NCI-H748 treated with DMSO at 0.1 percent for 48 hours (cell line): ENCODE measurements around the gene DAB2IP.
"Not testable (repeated sequence)": the region's sequence is repeated elsewhere in the genome, so short reads cannot be mapped to it uniquely, and the experiment has no call there.

ENCODE experiments used
- DNase-seq: peaks from one replicate; lab custom pipeline; 2025; lab: John Stamatoyannopoulos, UW

Gene DAB2IP

DNA sequence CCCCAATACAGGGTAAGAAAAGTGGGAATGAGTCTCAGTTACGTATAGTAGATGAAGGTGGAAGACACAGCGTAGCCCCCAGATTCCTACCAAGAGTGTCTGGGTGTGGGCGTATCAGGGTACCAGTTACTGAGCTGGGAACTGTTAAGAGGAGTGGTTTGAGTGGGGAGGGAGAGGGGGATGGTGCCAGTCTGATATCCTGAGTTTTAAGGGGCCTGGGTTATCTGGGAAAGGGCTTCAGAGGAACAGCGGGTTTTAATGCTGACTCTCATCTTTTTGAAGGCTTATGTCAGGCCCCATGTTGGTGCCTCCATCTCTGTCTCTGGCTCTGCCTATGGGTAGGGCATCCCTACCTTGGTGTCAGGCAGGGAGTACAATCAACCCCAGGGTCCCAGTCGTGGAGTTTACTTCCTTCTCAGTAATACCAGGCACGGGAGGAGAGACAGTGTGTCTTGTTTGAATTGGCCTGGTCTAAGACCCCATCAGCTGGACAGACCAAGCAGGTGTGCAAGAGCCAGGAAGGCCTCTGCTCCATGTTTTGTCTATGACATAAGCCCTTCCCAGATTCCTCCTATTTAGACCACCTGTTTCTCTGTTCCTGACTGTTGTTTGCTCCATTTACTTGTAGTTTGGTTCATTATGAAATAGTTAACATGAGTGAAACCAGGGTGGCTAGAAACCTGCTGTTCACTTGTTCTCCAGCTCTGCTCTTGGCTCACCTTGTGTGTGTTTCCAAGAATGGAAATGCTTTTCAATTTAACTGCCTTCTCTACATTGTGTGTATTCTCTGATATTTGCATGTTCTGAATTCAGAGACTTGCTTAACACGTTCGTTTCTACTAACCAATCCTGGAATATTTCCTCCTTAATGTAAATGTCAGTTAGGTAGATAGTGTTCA lies 125.6 kb downstream of the DAB2IP start:
- no peak for DNase-seq

DNA sequence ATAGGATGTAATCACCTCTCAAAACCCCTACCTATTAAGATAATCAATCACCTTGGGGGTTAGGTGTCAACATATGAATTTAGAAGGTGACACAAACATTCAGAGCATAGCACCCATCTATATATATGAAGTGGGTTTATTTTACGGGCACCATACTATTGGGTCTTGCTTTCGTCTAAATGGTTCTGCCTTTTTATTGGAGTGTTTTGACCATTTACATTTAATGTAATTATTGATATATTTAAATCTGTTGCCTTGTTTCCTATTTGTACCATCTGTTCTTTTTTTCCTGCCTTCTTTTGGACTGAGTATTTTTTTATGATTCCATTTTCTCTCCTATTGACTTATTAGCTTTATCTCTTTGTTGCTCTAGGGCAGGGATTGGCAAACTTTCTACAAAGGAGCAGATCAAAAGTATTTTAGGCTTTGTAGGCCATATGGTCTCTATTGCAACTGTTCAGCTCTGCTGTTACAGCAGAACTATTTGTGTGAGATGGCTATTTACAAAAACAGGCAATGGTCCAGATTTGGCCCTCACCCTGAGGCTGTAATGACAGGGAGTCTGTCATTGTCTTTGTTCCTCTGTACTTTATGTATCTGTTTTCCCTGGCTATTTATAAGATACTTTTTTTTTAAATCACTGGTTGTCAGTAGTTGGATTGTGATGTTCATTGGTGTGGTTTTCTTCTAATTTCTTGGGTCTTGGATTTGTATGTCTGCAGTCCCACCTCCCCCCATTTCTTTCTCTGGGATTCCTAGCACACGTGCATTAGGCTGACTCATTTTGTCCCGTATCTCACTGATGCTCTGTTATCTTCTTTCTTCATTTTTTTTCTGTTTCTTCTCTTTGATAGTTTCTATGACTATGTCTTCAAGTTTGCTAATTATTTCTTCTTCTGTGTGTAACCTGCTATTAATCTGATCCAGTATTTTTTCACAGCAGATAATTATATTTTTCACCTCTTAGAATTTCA lies 127.1 kb downstream of the DAB2IP start:
- no peak for DNase-seq

DNA sequence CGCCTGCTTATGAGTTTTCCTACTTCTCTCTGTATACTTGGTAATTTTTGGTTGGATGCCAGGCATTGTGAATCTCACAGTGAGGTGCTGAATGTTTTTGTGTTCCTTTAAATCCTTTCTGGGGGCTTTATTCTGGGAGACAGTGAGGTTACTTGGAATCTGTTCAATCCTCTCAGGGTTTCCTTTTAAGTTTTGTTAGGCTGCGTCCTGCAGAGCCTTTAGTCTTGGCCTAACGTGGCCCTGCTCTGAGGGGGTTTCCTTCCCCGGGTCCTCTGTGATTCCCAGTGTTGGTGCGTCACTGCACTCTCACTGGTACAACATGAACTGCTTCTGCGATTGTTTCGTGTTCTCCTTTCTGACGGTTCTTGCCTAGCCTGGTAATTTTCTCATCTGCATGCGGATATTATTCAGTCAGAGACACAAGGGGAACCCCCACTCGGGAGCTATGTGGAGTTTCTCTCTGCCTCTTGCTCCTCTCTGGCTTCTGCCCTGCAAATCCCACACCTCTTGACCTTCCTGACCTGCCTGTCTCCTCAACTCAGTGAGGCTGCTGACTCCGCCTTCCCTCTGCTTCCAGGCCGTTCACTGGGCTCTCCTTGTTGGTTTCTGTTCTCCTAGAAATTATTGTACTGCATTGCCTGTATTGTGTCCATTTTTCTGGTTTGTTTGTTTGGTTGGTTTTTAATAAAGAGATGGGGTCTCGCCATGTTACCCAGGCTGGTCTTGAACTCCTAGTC lies 128.1 kb downstream of the DAB2IP start:
- no peak for DNase-seq

DNA sequence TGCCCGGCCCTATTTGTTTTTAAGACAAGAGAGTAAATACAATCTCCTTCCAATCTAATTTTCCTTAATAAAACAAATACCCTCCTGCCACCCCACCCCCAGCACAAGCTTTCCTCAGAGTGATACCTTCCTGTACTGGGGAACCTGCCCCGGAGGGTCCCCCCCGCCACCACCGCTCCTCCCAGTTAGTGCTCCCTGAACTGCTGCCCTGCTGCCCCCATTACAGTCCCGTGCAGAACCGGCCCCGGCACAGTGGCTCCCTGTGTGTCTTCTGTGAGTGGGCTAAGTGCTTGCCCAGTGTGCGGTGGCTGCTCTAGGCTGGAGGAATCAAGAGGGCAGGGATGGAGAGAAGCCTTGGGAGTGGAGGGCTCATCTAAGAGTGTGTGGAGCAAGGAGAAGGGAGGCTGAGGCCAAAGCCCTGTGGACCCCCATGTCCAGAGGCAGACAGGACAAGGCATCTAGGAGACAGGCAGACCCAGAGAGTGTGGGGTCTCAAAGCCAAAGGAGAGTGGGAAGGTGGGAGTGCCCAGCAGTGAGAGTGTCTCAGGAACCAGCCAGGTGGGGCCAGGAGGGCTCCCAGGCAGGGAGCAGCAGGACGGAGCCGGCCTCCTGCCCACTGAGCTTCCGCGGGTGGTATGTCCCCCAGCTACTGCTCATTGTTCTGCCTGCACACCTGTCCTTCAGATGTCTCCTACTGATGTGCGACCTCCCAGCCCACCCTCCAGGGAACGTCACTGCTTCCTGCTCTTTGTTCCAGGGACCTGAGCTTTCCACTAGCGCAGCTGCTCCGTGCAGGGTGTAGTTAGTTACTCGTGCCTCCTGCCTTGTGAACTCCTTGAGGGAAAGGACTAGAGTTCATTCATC lies 129.0 kb downstream of the DAB2IP start:
- no peak for DNase-seq

DNA sequence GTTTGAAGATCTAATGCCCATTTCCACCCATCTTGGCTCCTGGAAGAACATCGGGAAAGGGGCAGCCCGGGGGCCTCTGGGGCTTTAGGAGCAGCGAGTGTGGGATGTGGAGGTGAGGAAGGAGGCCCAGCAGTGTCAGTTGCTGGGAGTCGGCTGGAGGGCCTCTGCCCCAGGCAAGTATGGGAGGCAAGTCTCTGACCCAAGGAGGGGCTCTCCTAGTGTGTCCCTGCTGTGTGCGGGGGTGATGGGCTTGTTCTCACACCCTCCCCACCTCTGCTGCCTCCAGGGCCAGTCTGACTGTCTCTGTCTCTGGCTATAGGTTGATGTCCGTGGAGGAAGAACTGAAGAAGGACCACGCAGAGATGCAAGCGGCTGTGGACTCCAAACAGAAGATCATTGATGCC lies 129.7 kb downstream of the DAB2IP start:
- DNase-seq: no peak

DNA sequence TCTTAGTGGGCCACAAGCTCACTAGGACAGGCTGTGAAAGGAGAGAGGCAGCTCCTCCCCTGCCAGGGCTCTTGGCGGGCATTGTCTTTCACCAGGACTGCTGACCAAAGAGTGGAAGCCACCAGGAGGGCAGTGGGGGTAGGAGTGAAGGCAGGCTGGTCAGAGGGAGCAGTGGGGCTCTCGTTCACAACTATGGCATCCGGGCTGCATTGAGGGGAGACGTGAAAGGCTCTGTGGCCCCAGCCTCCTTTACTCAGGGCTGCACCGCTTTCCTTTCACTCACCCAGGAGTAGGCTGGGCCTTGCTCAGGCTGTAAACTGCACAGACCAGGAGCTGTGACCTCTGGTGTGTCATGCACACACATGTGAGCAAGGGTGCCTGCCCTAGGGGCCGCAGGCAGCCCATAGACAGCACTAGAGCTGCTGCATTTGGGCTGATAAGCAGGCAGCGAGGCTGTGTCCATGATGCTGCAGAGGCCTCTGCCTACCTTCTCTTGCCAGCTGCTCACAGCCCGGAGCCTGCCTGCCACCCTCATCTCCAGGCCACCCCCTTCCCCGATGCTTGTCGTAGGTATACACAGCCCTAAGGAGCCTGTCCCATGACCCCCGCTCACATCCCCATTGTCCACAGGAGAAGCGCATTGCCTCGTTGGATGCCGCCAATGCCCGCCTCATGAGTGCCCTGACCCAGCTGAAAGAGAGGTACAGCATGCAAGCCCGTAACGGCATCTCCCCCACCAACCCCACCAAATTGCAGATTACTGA lies 130.4 kb downstream of the DAB2IP start:
- DNase-seq: no peak

DNA sequence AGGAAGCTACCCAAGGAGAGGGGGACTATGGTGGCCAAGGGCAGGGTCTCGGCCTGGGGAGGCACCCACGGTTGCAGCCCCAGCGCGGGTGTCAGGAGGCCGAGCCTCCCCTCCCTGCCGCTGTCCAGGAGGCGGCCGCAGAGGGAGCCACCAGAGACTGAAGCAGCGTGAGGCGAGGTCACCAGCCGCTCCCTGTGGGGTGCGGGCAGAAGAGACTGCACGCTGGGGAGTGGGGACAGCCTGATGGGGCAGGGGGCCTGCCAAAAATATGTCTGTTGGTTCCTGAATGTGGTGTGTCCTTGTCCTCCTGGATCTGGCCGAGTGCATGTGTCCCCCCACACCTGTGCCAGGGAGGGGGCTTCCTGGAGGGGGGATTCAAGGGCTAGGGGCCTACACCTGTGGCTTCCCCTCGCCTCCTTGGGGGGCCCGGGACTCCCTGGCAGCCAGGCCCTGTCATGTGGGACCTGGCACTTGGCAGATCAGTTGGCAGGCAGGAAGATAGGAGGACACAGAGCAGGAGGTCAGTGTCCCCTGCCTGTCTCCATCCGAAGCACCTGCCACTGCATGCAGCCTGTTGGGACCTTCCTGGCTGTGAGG lies 131.2 kb downstream of the DAB2IP start:
- no peak for DNase-seq

DNA sequence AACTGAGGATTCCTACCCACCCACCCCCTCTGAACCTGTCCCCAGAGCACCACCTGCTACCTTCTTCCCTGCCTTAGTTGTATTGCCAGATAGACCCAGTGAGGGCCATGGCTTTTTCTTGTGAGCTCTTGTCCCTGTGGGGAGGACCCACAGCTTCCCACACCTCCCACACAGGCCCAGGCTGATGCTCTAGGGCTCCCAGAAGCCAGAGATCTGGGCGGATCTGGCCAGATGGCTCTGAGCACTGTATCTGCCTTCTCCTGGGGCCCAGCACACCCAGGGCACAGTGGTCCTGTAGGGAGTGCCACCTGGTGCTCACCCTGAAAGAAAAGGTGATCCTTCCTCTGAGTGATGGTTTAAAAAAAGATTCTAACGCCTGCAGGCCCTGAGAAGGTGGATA lies 131.7 kb downstream of the DAB2IP start:
- DNase-seq: no peak

DNA sequence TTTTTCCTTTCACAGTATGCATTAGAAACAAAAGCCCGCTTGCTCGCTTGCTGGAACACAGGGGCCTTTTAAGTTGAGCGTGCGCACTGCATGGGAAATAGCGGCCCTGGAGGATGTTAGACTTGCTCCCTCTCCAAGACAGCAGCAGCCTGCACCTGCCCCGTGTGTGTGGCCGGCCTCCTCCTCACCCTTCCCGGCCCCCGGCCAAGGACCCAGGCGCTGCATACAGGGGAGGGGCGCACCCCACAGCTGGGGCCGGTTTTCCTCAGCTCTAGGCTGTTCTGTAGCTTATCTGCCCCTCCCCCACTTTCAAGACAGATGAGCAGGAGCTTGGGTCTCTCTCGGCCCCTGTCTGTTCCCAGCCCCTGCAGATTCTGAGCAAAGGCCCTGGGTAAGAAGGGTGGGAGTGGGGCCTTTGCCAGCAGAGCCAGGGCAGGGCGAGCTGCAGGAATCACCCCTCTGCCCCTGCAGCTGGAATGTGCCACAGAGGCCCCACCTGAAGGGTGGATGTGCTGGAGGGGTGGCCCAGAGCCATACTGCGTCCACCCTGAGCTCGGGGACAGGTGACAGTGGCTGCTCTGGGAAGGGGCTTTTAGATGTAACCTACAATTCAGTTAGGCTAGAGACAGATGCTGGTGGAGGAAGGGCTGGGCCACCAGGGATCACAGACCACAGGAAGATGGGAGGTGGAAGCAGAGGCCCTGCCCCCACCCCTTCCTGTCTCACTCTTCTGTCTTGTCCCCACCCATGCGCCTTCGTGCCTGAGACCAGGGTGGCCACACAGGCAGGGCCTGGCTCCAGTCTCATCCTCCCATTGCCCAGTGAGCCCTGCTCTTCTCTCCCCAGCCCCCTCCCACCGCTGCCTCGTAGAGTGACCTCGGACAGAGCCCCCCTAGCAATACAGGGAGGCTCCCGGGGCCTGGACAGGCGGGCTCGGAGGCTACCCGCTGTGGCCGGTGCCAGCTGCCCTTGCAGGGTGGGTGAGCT lies 132.4 kb downstream of the DAB2IP start:
- no peak for DNase-seq

DNA sequence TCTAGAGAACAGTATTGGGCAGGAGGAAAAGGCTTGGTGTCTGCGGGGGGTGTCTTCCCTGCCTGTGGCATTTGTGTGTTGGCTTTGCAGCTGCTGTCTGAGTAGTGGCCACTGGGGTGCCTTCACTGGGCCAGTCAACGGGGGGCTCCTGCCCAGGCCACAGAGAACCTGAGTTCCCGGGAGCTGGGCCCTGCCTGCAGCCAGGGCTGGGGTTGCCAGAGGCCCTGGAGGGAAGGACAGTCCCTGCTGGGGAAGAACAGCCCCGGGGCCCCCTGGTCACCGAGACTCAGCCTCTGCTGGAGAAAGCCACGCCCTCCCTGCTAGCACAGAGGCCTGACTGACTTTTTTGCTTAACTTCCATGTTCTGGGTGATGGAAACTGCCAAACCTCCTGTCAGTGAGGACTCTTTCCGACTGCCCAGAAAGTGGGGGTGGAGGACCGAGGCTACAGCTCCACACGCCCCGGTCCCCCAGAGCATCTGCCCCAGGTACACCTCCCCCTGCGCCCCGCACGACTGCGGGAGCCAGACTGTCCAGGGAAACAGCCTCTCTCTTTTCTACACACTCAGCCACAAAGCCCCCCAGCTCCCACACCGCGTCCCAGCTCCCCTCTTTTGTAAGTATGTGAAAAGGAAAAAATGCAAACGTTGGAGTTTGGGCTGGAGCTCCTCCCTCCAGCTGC lies 133.4 kb downstream of the DAB2IP start:
- DNase-seq: no peak

DNA sequence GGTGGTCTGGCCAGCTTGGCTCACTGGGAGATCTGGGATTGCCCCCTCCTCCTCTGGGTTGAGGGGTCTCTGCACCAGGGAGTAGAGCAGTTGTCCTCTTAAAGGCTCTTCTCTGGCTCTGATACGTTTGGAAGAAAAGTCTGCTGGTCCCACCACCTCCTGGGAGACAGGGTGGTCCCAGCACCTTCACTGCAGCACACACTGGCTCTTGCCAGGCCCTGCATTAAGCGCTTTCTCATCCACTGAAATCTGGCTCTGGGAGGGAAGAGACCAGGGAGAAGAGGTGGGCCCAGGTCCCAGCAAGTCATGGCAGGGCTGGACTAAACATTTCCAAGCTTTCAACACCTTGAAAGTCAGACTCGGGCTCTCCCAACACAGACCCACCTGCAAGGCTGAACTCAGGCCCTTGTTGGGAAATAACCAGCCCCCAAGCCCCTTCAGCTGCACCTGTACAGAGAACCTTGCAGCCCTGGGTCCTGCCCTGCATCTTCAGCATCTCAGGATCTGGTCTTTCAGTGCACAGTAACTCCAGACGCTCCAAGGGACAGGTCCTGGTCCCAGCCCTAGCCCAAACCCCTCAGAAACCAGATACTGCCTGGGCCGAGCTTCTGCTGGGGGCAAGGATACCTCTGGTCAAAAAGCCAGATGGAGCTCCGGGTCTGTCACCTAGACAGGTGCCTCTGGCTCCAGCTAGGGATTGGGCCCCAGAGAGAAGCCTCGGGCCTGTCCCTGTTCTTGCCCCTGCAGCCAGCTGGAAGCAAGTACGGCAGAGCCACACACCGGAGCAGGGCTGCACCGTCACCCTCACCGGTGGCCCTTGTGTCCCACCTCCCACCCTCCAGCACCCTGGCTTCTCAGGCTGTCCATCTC lies 134.5 kb downstream of the DAB2IP start:
- no peak for DNase-seq

DNA sequence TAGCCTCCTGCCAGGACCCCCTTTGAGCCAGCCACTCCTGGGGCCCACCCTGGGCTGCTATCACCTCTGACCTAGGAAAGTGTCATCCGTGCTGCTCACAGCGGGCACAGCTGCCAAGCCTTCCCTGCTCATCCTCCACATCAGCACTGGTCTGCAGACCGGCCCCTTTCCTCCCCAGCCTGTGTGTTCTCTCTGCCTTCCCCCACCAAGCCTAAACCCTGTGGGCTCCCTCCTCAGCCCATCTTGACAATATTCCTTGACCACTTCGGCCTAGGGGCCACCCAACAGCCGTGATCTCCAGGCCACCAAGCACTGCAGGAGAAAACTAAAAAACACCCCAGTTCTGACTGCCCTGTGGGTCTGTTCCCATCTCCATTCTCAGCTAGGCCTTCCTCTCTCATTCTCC lies 135.1 kb downstream of the DAB2IP start:
- DNase-seq: no peak

DNA sequence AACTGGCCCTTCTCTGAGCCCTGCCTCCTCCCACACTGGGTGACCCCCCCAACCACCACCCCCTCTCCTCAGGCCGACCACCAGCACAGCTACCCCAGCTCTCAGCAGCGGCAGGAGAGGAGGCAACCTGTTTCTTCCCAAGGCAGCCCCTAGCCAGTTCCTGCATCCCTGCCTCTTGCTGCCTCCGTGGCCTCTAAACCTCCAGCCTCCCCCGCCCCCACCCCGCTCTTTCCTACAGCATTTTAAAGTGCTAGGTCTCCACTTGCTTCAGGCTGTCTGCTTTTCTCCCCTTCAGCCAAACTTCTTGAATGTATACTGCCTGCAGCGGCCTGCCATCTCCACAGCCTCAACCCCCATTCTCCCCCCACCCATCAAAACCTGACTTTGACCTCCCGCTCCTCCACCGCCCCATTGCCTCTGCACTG lies 135.6 kb downstream of the DAB2IP start:
- no peak for DNase-seq

DNA sequence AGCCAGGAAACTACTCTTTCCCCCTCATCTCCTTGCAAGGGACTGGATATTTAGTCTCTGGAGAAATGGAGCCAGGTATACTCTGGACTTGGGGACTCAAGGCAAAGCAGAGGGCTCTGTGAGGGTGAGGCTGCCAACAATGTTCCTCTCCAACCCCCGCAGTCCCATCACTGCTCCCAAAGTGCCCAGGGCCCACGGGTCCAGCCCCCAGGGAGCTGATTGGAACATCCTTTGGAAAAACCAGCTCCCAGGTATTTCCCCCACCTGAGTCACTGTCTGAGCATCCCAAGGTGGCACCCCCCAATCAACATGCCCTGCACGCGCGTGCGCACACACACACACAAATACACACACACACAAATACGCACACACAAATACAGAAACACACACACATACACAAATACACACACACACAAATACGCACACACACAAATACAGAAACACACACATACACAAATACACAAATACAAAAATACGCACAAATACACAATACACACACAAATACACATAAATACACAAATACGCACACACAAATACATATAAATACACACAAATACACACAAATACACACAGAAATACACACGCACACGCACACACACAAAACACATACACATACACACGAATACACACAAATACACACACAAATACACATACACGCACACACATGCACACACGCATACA lies 137.4 kb downstream of the DAB2IP start:
- DNase-seq: no peak

DNA sequence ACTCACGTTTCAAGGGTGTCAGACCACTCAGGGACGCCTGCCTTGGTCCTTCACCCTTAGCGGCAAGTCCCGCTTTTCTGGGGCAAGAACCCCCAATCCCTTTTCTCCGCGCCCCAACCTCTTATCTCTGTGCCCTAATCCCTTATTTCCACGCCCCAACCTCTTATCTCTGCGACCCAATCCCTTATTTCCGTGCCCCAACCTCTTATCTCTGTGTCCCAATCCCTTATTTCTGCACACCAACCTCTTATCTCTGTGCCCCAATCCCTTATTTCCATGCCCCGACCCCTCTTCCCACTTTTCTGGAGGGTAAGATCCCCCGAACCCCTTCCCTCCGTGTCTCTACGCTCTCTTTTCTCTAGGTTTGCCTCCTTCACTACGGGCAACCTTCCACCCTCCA lies 139.4 kb downstream of the DAB2IP start:
- no peak for DNase-seq

DNA sequence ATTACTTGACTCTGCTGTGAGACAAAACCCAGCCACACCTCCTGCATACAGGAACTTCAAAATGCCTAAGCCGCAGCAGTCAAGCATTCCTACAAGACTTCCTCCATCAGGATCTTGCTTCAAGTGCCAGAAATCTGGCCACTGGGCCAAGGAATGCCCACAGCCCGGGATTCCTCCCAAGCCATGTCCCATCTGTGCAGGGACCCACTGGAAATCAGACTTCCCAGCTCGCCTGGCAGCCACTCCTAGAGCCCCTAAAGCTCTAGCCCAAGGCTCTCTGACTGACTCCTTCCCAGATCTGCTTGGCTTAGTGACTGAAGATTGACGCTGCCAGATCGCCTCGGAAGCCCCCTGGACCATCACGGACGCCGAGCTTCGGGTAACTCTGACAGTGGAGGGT lies 141.0 kb downstream of the DAB2IP start:
- DNase-seq: not testable (repeated sequence)

DNA sequence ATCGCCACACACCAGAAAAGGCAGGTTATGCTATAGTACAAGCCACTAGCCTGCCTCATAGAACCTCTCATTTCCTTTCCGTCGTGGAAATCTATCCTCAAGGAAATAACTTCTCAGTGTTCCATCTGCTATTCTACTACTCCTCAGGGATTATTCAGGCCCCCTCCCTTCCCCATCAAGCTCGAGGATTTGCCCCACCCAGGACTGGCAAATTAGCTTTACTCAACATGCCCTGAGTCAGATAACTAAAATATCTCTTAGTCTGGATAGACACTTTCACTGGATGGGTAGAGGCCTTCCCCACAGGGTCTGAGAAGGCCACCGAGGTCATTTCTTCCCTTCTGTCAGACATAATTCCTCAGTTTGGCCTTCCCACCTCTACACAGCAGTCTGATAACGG lies 142.9 kb downstream of the DAB2IP start:
- not testable (repeated sequence) for DNase-seq
